DMS153 (cell line): ENCODE data around the gene SNRPD3.
"Not testable (repeated sequence)": the region's sequence is repeated elsewhere in the genome, so short reads cannot be mapped to it uniquely, and the experiment has no call there.

Source experiments
- DNase-seq: peaks from one replicate; lab custom pipeline; 2025; lab: John Stamatoyannopoulos, UW

The SNRPD3 gene

GRCh38 chr22:24592058-24592850 is 36.5 kb downstream of the SNRPD3 start:
- DNase-seq = no peak

GRCh38 chr22:24592851-24593558 is 37.2 kb downstream of the SNRPD3 start, which contains the start of gene LRRC75B:
TSS of gene LRRC75B (minus strand) at chr22:24593073. CDS start at chr22:24593039, 34 bp downstream.
- DNase-seq = peak; percentile 22

- DNase-seq = not testable (repeated sequence)
Measured at GRCh38 chr22:24593559-24593835, 37.7 kb downstream of the SNRPD3 start.

- DNase-seq = no peak
Measured at GRCh38 chr22:24593836-24594568, 38.2 kb downstream of the SNRPD3 start.

GRCh38 chr22:24594569-24595120 is 38.8 kb downstream of the SNRPD3 start:
- DNase-seq = no peak

GRCh38 chr22:24595228-24595627 is 39.4 kb downstream of the SNRPD3 start:
- DNase-seq = no peak

GRCh38 chr22:24595863-24596262 is 40.1 kb downstream of the SNRPD3 start:
- DNase-seq = no peak

- DNase-seq = not testable (repeated sequence)
Measured at GRCh38 chr22:24597076-24597475, 41.3 kb downstream of the SNRPD3 start.

GRCh38 chr22:24599514-24599913 is 43.7 kb downstream of the SNRPD3 start:
- DNase-seq = no peak

- DNase-seq = not testable (repeated sequence)
Measured at GRCh38 chr22:24599958-24600715, 44.3 kb downstream of the SNRPD3 start.

GRCh38 chr22:24601217-24602104 is 45.7 kb downstream of the SNRPD3 start:
- DNase-seq = peak; percentile 25

- not testable (repeated sequence) for DNase-seq
Measured at GRCh38 chr22:24602105-24602749, 46.4 kb downstream of the SNRPD3 start.

GRCh38 chr22:24602847-24603769 is 47.3 kb downstream of the SNRPD3 start, which contains the start of gene GGT1:
TSS of gene GGT1 (plus strand) at chr22:24603193. CDS start at chr22:24611082, 7,889 bp downstream.
- DNase-seq = not testable (repeated sequence)

GRCh38 chr22:24603770-24604629 is 48.2 kb downstream of the SNRPD3 start:
- peak; percentile 34 for DNase-seq

- DNase-seq = not testable (repeated sequence)
Measured at GRCh38 chr22:24606340-24606739, 50.5 kb downstream of the SNRPD3 start.

- not testable (repeated sequence) for DNase-seq
Measured at GRCh38 chr22:24607429-24607983, 51.7 kb downstream of the SNRPD3 start.

GRCh38 chr22:24608327-24608726 is 52.5 kb downstream of the SNRPD3 start:
- not testable (repeated sequence) for DNase-seq
